GM21447 (cell line): ENCODE measurements around the gene KPNA5.
A peak's percentile ranks its signal among the peaks of the same experiment; 100 is the strongest.
"Not testable (repeated sequence)": the region's sequence is repeated elsewhere in the genome, so short reads cannot be mapped to it uniquely, and the experiment has no call there.

Experiments used
- ATAC-seq: cut with Tn5 transposase; IDR thresholded peaks from one replicate; pipeline ENCODE4 v1.9.1; 2021; ENCODE audit not compliant: unreplicated experiment

Gene KPNA5

DNA sequence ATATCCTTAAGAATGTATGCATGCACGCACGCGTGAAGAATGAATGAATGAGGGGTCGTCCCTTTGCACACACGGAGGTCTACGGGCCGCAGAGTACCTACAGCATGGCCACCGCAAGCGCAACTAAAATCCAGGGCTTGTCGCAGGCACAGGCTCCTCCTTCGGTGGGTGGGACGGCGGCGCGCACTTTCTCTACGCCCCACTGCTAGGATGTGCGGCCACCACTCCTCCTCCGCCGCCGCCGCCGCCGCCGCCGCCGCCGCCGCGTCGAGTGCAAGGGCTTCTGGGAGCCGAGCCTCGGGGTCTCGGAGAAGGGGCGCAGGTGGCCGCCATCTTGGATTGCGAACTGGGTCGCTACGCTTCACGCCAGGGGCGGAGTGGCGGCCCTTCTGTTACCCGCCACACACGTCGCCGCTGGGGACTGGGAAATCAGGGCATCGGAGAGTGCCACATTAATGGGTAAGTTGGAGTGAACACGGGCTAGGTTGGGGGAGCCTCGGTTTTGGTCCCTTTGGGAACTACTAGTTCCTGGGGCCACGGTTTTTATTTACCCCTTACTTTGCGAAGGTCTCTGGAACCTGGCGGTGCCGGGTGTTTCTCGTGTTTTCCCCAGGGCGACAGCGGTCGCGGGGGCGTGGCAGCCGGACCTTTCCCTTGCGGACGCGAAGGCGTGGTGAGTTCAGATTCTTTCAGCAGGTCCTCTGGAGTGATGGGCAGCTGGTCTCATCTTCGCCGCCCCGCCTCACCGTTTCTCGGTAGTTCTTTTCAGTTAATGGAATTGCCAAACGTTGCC is at the start of gene KPNA5:
Gene KPNA5 (plus strand): TSS at position 332 of the 793 bp plus-strand sequence. CDS start 124 bp downstream, at position 456.
- peak; percentile 89 for ATAC-seq

GRCh38 chr6:116631379-116631990 is 49.5 kb upstream of the KPNA5 start:
- peak; percentile 85 for ATAC-seq

GRCh38 chr6:116633685-116634084 is 47.3 kb upstream of the KPNA5 start:
- peak; percentile 33 for ATAC-seq

- ATAC-seq = no peak
Measured at GRCh38 chr6:116648156-116648555, 32.9 kb upstream of the KPNA5 start.

DNA sequence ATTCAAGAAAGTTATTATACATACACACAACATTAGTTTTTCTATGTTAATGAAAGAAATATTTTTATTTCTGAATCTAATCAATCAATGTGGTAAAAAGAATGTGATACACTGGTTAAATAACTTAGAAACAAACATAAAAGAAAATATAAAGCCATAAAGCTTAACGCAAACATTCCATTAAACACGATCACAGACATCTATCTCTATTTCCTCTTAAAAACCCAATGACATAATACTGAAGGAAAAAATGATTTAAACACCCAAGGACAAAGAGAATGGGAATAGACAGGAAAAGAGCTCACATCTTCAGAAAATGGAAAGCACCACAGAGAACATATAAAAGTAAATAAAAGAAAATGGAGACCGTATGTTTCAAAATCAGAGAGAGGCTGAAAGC is 31.9 kb upstream of the KPNA5 start:
- ATAC-seq = no peak

DNA sequence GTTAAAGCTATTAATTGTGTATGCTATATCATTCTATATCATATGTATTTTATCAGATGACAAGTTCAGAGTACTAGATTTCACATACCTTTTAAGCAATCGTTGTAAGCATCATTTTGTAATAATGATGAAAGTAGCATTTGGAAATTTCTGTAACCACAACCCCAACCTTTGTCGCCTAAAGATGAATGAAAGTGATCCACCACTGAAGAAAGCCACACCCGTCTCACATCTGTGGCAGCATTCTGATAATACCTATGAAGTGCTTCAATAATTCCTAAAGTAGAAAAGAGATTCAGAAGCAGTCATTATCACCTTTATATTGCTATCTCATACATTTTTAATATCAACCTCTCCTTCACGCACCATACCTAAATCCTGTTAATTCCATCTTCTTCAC is 29.1 kb upstream of the KPNA5 start:
- ATAC-seq = no peak

GRCh38 chr6:116661594-116661993 is 19.4 kb upstream of the KPNA5 start:
- no peak for ATAC-seq

DNA sequence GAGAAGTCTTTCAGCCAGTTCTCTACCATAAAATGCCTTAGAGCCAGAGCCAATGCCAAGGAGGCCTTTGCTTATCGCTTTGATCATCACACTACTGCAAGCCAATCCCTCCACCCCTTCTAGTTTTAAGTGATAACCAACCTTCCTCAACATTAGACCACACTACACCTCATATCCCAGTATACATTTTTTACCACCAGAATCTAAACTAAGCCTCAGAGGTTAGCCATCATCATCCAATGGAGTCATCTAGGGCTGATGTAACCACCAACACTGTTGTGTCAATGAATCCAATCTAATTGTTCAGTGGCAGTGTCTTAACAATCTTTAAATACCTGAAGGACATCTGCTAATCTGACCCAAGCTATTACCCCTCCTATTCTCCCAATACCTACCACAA is 18.8 kb upstream of the KPNA5 start:
- ATAC-seq = no peak

GRCh38 chr6:116663308-116663707 is 17.7 kb upstream of the KPNA5 start:
- ATAC-seq = no peak

GRCh38 chr6:116664169-116664568 is 16.8 kb upstream of the KPNA5 start:
- ATAC-seq = not testable (repeated sequence)

DNA sequence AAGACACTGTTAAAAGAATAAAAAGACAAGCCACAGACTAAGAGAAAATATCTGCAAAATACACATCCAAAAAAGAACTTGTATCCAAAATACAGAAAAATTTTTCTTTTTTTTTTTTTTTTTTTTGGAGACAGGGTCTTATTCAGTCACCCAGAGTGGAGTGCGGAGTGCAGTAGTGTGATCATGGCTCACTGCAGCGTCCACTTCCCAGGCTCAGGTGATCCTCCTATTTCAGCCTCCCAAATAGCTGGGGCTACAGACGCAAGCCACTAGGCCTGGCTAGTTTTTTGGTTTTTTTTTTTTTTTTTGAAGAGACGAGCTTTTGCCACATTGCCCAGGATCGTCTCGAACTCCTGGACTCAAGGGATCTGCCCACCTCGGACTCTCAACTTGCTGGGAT is 15.5 kb upstream of the KPNA5 start:
- no peak for ATAC-seq

DNA sequence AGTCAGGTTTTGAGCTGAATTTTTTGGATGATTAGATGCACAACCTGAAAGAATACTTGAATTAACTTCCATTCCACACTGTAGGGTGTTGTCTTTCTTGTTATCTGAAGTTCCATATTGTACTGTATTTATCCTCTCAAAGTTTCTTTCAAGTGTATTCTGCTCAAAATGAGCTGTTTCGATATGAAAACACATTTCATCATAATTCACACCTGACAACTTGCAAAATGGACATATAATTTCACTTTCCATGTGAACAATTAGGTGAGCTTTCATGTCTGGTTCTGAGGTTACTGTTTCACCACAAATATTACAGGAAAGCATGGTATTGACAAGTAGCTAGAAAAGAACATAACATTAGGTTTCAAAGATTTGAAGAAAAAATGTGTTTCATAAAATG is 14.1 kb upstream of the KPNA5 start:
- ATAC-seq = peak; percentile 42

DNA sequence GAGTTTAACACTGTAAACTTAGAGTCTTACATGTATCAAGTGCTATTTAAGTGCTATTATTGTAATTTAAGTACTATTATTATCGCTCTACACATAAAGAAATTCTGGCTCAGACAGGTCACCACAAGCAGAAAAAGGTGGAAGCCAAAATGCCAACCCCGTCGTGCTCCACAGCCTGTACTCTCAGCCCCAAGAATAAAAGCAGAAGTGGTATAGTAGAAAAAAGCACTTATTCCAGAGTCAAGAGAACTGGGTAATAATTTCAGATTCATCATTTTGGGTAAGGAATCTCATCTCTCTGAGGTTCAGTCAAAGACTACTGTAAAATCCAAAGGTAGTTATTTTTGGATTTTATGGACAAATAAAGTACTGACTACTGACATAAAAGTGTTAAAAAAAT is 13.4 kb upstream of the KPNA5 start:
- ATAC-seq = peak; percentile 38

DNA sequence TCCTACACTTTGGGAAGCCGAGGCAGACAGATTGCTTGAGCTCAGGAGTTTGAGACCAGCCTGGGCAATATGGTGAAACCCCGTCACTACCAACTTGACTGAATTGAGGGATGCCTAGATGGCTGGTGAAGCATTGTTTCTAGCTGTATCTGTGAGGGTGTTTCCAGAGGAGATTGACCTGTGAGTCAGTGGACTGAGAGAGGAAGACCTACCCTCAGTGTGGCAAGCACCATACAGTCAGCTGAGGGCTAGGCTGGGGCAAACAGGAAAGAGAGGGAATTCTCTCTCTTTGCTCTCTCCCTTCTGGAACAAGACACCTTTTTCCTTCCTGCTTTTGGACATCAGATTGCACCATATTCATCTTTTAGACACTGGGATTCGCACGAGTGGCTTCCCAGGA is 8.7 kb upstream of the KPNA5 start:
- ATAC-seq = no peak

- no peak for ATAC-seq
Measured at GRCh38 chr6:116676021-116676420, 5.0 kb upstream of the KPNA5 start.

DNA sequence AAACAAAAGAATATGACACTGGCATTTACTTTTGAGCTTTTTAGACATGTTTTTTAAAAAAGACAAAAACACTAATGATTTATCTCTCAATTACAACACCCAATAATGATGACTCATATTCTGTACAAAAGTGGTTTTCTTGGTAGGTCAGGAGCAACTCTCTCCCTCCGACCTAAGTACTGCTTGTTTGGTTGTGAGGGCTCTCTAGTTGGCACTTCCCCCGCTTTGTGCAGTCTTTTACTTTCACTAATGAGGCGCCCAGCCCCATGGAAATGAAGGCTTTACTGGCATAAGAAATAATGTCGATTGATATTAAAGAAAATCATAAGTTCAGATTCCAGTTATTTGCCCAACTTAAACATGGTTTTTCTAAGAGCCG is 1.3 kb downstream of the KPNA5 start:
- peak; percentile 43 for ATAC-seq

DNA sequence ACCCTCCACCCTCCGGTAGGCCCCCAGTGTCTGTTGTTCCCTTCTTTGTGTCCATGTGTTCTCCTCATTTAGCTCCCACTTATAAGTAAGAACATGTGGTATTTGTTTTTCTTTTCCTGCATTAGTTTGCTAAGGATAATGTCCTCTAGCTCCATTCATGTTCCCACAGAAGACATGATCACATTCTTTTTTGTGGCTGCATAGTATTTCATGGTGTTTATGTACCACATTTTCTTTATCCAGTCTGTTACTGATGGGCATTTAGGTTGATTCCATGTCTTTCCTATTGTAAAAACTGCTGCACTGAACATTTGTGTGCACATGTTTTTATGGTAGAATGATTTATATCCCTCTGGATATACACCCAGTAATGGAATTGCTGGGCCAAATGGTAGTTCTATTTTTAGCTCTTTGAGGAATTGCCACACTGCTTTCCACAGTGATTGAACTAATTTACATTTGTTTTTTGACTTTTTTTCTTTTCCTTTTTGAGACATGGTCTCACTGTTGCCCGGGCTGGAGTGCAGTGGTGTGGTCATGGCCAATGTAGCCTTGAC is 4.5 kb downstream of the KPNA5 start:
- no peak for ATAC-seq

GRCh38 chr6:116686475-116687101 is 5.6 kb downstream of the KPNA5 start:
- not testable (repeated sequence) for ATAC-seq

- no peak for ATAC-seq
Measured at GRCh38 chr6:116691154-116691553, 10.1 kb downstream of the KPNA5 start.

GRCh38 chr6:116692873-116693272 is 11.9 kb downstream of the KPNA5 start:
- ATAC-seq = not testable (repeated sequence)

- ATAC-seq = not testable (repeated sequence)
Measured at GRCh38 chr6:116693275-116693674, 12.3 kb downstream of the KPNA5 start.

DNA sequence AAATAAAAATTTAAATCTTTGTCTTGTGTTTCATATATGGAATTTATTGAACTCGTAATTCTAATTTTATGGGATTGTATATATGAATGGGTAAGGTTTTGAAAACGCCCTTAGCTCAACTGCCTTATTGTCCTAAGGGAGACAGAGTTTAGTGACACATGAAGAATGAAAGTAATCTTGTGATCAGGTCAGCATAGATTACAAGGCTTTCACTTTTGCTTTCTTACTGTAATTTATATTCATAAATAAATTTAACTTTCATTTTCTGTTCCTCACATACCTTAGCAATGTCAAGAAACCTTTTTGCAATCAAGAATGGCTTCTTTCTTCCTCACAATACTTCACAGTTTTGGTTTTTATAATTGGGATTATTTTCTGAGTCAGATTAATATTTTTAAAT is 14.4 kb downstream of the KPNA5 start:
- peak; percentile 93 for ATAC-seq
